Activated CD4-positive, alpha-beta memory T cell treated with anti-CD3 and anti-CD28 coated beads for 36 hours (primary cell): ENCODE measurements around the gene LRBA. TPM values are rescaled to one million over a fixed set of nuclear protein-coding genes. Genes with fewer than 3 reads are reported as not detected.

Source experiments
- CTCF ChIA-PET: fragments of 350-600 bp; sonication (Branson Sonifier 250); formaldehyde crosslinking; loops from one replicate; lab custom pipeline; 2021; ENCODE audit warnings: antibody characterized with exemption, inconsistent platforms; lab: Charles Lee
- POLR2A ChIA-PET: fragments of 350-600 bp; sonication (Branson Sonifier 250); formaldehyde crosslinking; loops from one replicate; lab custom pipeline; 2021; ENCODE audit warnings: antibody characterized with exemption; lab: Charles Lee
- DNase-seq: peaks from one replicate; pipeline ENCODE4 v3.0.0-alpha.2; 2020
- H3K27ac Mint-ChIP-seq: one replicate; pipeline ENCODE4 v1.8.0; 2021; ENCODE audit warnings: mixed read lengths
- H3K27me3 Mint-ChIP-seq: one replicate; pipeline ENCODE4 v1.8.0; 2021; ENCODE audit warnings: mixed read lengths
- H3K36me3 Mint-ChIP-seq: one replicate; pipeline ENCODE4 v1.8.0; 2021; ENCODE audit warnings: mixed read lengths
- H3K4me1 Mint-ChIP-seq: one replicate; pipeline ENCODE4 v1.8.0; 2021; ENCODE audit warnings: low read depth, mixed read lengths
- H3K4me3 Mint-ChIP-seq: one replicate; pipeline ENCODE4 v1.8.0; 2021; ENCODE audit warnings: mild to moderate bottlenecking, mixed read lengths
- H3K9me3 Mint-ChIP-seq: one replicate; pipeline ENCODE4 v1.8.0; 2021; ENCODE audit warnings: mixed read lengths
- intact Hi-C: fragments of 100-400 bp; cut with micrococcal nuclease; formaldehyde crosslinking; loops from one replicate; pipeline ENCODE4 v1.15.1; 2023
- total RNA-seq, 2 experiments: library from RNA; stranded (reverse); gene quantifications; one replicate each; pipeline ENCODE4 v1.2.3, GENCODE V29; 2021

Gene LRBA
- total RNA-seq, 2 experiments from 2014 or later, result 62.4 to 63.7 TPM

DNA sequence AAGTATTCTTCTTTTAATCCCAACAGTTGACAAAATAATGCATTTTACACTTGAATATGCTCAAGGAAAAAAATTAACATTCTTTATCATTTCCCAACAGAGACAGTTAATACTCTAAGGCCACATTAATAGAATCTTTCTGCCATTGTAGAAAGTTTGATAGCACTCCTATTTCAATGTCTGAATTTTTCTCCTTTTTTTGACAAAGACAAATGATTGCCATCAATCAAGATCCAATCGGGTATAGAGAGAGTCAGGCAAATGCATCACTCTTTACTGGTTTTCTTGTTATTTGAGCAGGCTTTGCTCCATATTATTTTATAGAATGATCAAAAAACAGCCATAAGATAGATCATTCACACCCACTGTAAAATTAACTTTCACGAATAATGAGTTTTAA is 387.0 kb downstream of the LRBA start:
- Mint-ChIP-seq H3K27me3 (no peaks in the 10 kb centered on the region), H3K4me1 (no peaks in the 10 kb centered on the region), H3K9me3 (no peaks in the 10 kb centered on the region), H3K27ac (no peak overlapping the region), H3K4me3 (no peak overlapping the region), H3K36me3 (peaks cover 5% of the 10 kb centered on the region)
- intact Hi-C loops, result no loop called here
- ChIA-PET POLR2A (no interaction called here), CTCF (no interaction called here)
- no peak for DNase-seq

DNA sequence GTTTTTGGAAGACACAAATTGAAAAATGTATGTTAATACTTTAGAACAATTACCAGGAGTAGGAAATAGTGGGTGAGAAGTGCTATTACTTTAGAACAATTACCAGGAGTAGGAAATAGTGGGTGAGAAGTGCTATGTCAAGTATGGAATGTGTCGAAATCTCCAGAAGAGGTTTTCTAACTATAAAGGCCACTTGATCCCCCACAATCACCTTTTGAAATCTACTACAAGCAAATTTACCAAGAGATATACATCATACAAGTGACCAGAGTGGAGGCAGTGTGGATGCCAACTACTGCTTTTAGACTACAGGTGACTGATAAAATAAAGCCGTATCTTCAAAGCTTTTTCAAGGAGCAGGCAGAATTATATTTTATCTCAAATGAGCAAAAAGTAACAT is 390.1 kb downstream of the LRBA start:
- H3K4me1 Mint-ChIP-seq, result peaks cover 3% of the 10 kb centered on the region
- H3K27ac Mint-ChIP-seq, result no peak overlapping the region
- no peaks in the 10 kb centered on the region for H3K27me3 Mint-ChIP-seq
- CTCF ChIA-PET, result no interaction called here
- DNase-seq, result no peak
- no peaks in the 10 kb centered on the region for H3K9me3 Mint-ChIP-seq
- no peak overlapping the region for H3K4me3 Mint-ChIP-seq
- POLR2A ChIA-PET, result no interaction called here
- peaks cover 10% of the 10 kb centered on the region for H3K36me3 Mint-ChIP-seq
- intact Hi-C loops, result no loop called here

GRCh38 chr4:150624055-150624454 is 391.0 kb downstream of the LRBA start:
- intact Hi-C loops, result no loop called here
- H3K9me3 Mint-ChIP-seq, result no peaks in the 10 kb centered on the region
- no peak overlapping the region for H3K4me3 Mint-ChIP-seq
- H3K27me3 Mint-ChIP-seq, result no peaks in the 10 kb centered on the region
- ChIA-PET CTCF (no interaction called here), POLR2A (no interaction called here)
- H3K4me1 Mint-ChIP-seq, result peaks cover 5% of the 10 kb centered on the region
- H3K36me3 Mint-ChIP-seq, result peaks cover 10% of the 10 kb centered on the region
- no peak for DNase-seq
- H3K27ac Mint-ChIP-seq, result no peak overlapping the region

- Mint-ChIP-seq H3K4me3 (no peak overlapping the region), H3K4me1 (peaks cover 5% of the 10 kb centered on the region), H3K36me3 (peaks cover 13% of the 10 kb centered on the region), H3K27me3 (no peaks in the 10 kb centered on the region), H3K27ac (no peak overlapping the region), H3K9me3 (no peaks in the 10 kb centered on the region)
- ChIA-PET CTCF (interaction anchor here (0.6 kb wide), 1 partner anchor 177 kb away, joined by 3 read pairs; no protein-coding TSS in a partner anchor), POLR2A (no interaction called here)
- intact Hi-C loops, result no loop called here
- DNase-seq, result no peak
Observed at GRCh38 chr4:150619042-150619441, 396.0 kb downstream of the LRBA start.

GRCh38 chr4:150609131-150609530 is 406.0 kb downstream of the LRBA start:
- CTCF ChIA-PET, result no interaction called here
- H3K27ac Mint-ChIP-seq, result no peak overlapping the region
- peaks cover 1% of the 10 kb centered on the region for H3K36me3 Mint-ChIP-seq
- no peak for DNase-seq
- intact Hi-C loops, result no loop called here
- H3K4me3 Mint-ChIP-seq, result no peak overlapping the region
- H3K9me3 Mint-ChIP-seq, result no peaks in the 10 kb centered on the region
- no peaks in the 10 kb centered on the region for H3K27me3 Mint-ChIP-seq
- H3K4me1 Mint-ChIP-seq, result no peaks in the 10 kb centered on the region
- POLR2A ChIA-PET, result no interaction called here

- ChIA-PET POLR2A (no interaction called here), CTCF (no interaction called here)
Observed at GRCh38 chr4:150600812-150601445, 414.2 kb downstream of the LRBA start.

GRCh38 chr4:150599547-150599946 is 415.5 kb downstream of the LRBA start:
- no peak overlapping the region for H3K4me3 Mint-ChIP-seq
- no peaks in the 10 kb centered on the region for H3K27me3 Mint-ChIP-seq
- no peak for DNase-seq
- POLR2A ChIA-PET, result no interaction called here
- intact Hi-C loops, result no loop called here
- H3K4me1 Mint-ChIP-seq, result no peaks in the 10 kb centered on the region
- no peaks in the 10 kb centered on the region for H3K9me3 Mint-ChIP-seq
- peaks cover 8% of the 10 kb centered on the region for H3K36me3 Mint-ChIP-seq
- CTCF ChIA-PET, result no interaction called here
- H3K27ac Mint-ChIP-seq, result no peak overlapping the region

More at GRCh38 chr4:150600812-150601445, 414.2 kb downstream of the LRBA start:
- no peak for DNase-seq
- H3K4me3 Mint-ChIP-seq, result no peak overlapping the region
- no peaks in the 10 kb centered on the region for H3K27me3 Mint-ChIP-seq
- no peaks in the 10 kb centered on the region for H3K4me1 Mint-ChIP-seq
- no peaks in the 10 kb centered on the region for H3K9me3 Mint-ChIP-seq
- intact Hi-C loops, result no loop called here
- H3K27ac Mint-ChIP-seq, result no peak overlapping the region
- peaks cover 8% of the 10 kb centered on the region for H3K36me3 Mint-ChIP-seq

DNA sequence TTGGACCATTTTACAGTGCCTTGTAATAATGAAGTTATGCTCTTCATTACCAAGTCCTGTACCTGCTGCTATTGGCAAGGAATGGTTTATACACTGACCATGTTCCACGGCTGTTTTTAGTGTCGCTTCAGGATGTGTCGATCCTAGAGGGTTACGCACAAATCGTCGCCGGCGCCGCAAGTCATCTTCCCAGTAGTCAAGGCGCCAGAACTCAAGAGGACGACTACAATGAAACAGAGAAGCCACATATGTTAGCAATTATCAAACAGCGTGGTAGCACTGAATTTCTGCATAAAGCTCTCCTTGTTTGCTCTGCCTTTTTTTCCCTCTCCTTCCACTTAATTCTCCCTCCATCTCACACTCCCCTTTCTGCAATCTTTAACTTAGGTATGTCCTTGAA is 416.2 kb downstream of the LRBA start:
- CTCF ChIA-PET, result no interaction called here
- Mint-ChIP-seq H3K36me3 (peaks cover 8% of the 10 kb centered on the region), H3K4me1 (no peaks in the 10 kb centered on the region), H3K9me3 (no peaks in the 10 kb centered on the region), H3K4me3 (no peak overlapping the region), H3K27me3 (no peaks in the 10 kb centered on the region), H3K27ac (no peak overlapping the region)
- no peak for DNase-seq
- intact Hi-C loops, result no loop called here
- POLR2A ChIA-PET, result no interaction called here

DNA sequence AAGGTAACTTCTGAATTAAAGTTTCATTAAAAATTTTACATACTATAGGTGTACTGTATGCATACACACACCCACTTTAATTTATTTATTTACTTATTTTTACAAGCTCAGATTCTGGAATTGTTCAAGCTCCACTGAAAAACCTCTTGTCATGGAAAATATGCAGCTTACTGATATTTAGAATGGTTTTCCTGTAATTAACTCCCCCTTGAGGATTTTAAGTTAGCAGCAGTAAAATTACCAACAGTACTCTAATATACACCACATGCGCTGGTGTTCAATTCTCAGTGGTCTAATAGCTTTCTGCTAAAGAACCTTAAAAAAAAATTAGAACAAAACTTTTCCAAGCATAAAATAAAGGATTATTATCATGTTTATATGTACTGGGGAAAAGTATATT is 421.1 kb downstream of the LRBA start:
- no peaks in the 10 kb centered on the region for H3K27me3 Mint-ChIP-seq
- no peak overlapping the region for H3K4me3 Mint-ChIP-seq
- H3K9me3 Mint-ChIP-seq, result no peaks in the 10 kb centered on the region
- POLR2A ChIA-PET, result no interaction called here
- intact Hi-C loops, result no loop called here
- CTCF ChIA-PET, result interaction anchor here (0.7 to 1.5 kb wide), 2 partner anchors 266 to 273 kb away, joined by 3 to 4 read pairs; no protein-coding TSS in a partner anchor
- H3K27ac Mint-ChIP-seq, result no peak overlapping the region
- DNase-seq, result no peak
- H3K36me3 Mint-ChIP-seq, result peaks cover 13% of the 10 kb centered on the region
- no peaks in the 10 kb centered on the region for H3K4me1 Mint-ChIP-seq

GRCh38 chr4:150591904-150592303 is 423.2 kb downstream of the LRBA start:
- ChIA-PET CTCF (interaction anchor here (1.0 kb wide), 1 partner anchor 25 kb away, joined by 3 read pairs; no protein-coding TSS in a partner anchor), POLR2A (no interaction called here)
- peaks cover 16% of the 10 kb centered on the region for H3K36me3 Mint-ChIP-seq
- H3K4me1 Mint-ChIP-seq, result no peaks in the 10 kb centered on the region
- intact Hi-C loops, result no loop called here
- no peaks in the 10 kb centered on the region for H3K9me3 Mint-ChIP-seq
- no peak overlapping the region for H3K4me3 Mint-ChIP-seq
- DNase-seq, result no peak
- no peak overlapping the region for H3K27ac Mint-ChIP-seq
- H3K27me3 Mint-ChIP-seq, result no peaks in the 10 kb centered on the region

GRCh38 chr4:150591406-150591805 is 423.7 kb downstream of the LRBA start:
- Mint-ChIP-seq H3K4me1 (no peaks in the 10 kb centered on the region), H3K36me3 (peaks cover 17% of the 10 kb centered on the region), H3K27me3 (no peaks in the 10 kb centered on the region), H3K4me3 (no peak overlapping the region), H3K9me3 (no peaks in the 10 kb centered on the region), H3K27ac (no peak overlapping the region)
- ChIA-PET POLR2A (no interaction called here), CTCF (no interaction called here)
- intact Hi-C loops, result no loop called here
- no peak for DNase-seq

DNA sequence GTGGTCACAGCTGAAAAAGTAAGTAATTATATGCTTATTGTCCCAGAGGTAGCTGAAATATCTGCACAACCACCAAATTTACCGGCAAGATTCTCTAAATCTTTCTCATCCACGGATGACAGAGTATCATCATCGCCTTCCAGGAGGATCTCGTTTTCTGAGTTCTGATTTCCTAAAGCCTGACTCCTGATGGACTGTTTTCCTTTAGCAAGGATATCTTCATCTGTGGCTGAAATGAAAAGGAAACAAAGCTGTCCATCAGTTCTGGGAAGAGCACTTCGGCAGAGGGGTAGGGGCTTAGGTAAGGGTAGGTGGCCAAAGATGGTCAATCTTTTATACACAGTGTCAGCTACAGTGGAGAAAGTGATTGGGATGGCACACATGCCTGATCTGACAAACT is 424.5 kb downstream of the LRBA start:
- ChIA-PET CTCF (no interaction called here), POLR2A (no interaction called here)
- H3K27me3 Mint-ChIP-seq, result no peaks in the 10 kb centered on the region
- H3K4me1 Mint-ChIP-seq, result no peaks in the 10 kb centered on the region
- no peak overlapping the region for H3K4me3 Mint-ChIP-seq
- no peak for DNase-seq
- no peaks in the 10 kb centered on the region for H3K9me3 Mint-ChIP-seq
- H3K36me3 Mint-ChIP-seq, result peaks cover 18% of the 10 kb centered on the region
- H3K27ac Mint-ChIP-seq, result no peak overlapping the region
- intact Hi-C loops, result no loop called here

DNA sequence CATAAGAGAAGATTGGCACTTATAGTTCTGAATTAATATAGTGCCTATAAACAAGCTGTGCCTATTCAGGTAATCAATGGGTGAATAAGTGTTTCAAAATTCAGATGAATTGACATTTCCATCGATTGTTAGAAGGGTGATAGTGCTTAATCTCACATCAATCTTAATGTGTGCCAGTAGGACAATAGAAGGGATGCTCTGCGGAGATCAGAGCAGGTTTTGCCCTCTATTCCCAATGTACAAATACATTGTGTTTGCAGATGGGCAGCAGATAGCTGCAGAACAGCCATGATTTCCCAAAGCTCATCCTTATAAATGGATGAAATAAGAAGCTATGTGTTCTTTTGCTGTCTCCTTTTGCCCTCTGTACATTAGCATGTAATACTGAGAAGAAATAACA is 425.9 kb downstream of the LRBA start:
- Mint-ChIP-seq H3K36me3 (peaks cover 20% of the 10 kb centered on the region), H3K27me3 (no peaks in the 10 kb centered on the region), H3K4me1 (no peaks in the 10 kb centered on the region), H3K4me3 (no peak overlapping the region), H3K27ac (no peak overlapping the region), H3K9me3 (no peaks in the 10 kb centered on the region)
- intact Hi-C loops, result no loop called here
- DNase-seq, result no peak
- POLR2A ChIA-PET, result no interaction called here
- CTCF ChIA-PET, result interaction anchor here (1.2 kb wide), 1 partner anchor 20 kb away, joined by 3 read pairs; no protein-coding TSS in a partner anchor
